Kidney (tissue), 14 donors: ENCODE measurements around the gene ZNF148. TPM values are rescaled to one million over a fixed set of nuclear protein-coding genes. Genes with fewer than 3 reads are reported as not detected.

Source experiments
- DNase-seq, 5 donors: peaks; one replicate each; pipeline ENCODE4 v3.0.0-alpha.2; 2013 to 2020
- FAIRE-seq: peaks from 2 replicates; lab custom pipeline; 2012; peaks lifted over from hg19 to GRCh38; lab: Jason Lieb, UNC
- H3K27ac ChIP-seq, 2 donors: one replicate each; pipeline ENCODE4 v1.7.0; 2013; ENCODE audit warnings: low read depth in 2 of 2, low read length in 2 of 2, inconsistent platforms in 1 of 2
- H3K27me3 ChIP-seq: one replicate; pipeline ENCODE4 v1.7.1; 2013; ENCODE audit warnings: low read length, inconsistent platforms; ENCODE audit not compliant: control insufficient read depth, insufficient read depth
- H3K36me3 ChIP-seq, 3 donors: one replicate each; pipeline versions ENCODE4 v1.7.0 to v1.7.1; 2013; ENCODE audit warnings: low read length in 3 of 3, control low read depth in 1 of 3, inconsistent platforms in 1 of 3; ENCODE audit not compliant: insufficient read depth in 3 of 3, control insufficient read depth in 2 of 3
- H3K4me1 ChIP-seq, 3 donors: one replicate each; pipeline versions ENCODE4 v1.7.0 to v1.7.1; 2013; ENCODE audit warnings: low read length in 3 of 3, inconsistent platforms in 1 of 3, low read depth in 1 of 3; ENCODE audit not compliant: control insufficient read depth in 2 of 3, insufficient read depth in 2 of 3
- H3K4me3 ChIP-seq, 3 donors: one replicate each; pipeline versions ENCODE4 v1.7.0 to v1.8.1; 2013; ENCODE audit warnings: low read length in 3 of 3, control low read depth in 1 of 3, inconsistent platforms in 1 of 3
- H3K9ac ChIP-seq, 3 donors: one replicate each; pipeline versions ENCODE4 v1.7.0 to v1.7.1; 2013; ENCODE audit warnings: low read length in 3 of 3, control low read depth in 1 of 3, inconsistent platforms in 1 of 3
- H3K9me3 ChIP-seq, 3 donors: one replicate each; pipeline versions ENCODE4 v1.7.0 to v1.7.1; 2013; ENCODE audit warnings: low read length in 3 of 3, control low read depth in 1 of 3, inconsistent platforms in 1 of 3; ENCODE audit not compliant: control insufficient read depth in 2 of 3, insufficient read depth in 1 of 3
- intact Hi-C: fragments of 100-400 bp; cut with DNase I; formaldehyde crosslinking; loops from one replicate; pipeline ENCODE4 v1.11.1; 2022
- polyA plus RNA-seq: library from polyadenylated mRNA; stranded (reverse); fragments of 350-450 nt; fragmentation: Illumina TruSeq; extraction: RNeasy Lipid Tissue Mini Kit (QIAGEN cat#74804); gene quantifications from one replicate; pipeline ENCODE4 v1.2.3, GENCODE V29; 2014; ENCODE audit warnings: low read depth, low replicate concordance; ENCODE audit not compliant: insufficient read depth
- total RNA-seq: library from RNA; stranded (reverse); fragmentation: NEBNext Ultra II Directional; extraction: Animal tissue kit (Norgen Biotek cat#: 25700); gene quantifications from one replicate; pipeline ENCODE4 v1.2.1, GENCODE V29; 2021
- TF ChIP-seq, protein P1 (sequence below): IDR thresholded peaks from 3 replicates; pipeline ENCODE4 v1.5.1; 2012; ENCODE audit warnings: mild to moderate bottlenecking, moderate library complexity, borderline replicate concordance; ENCODE audit not compliant: insufficient read depth; ENCODE audit errors: extremely low read depth
- donor health status: control.
- donor health status: control.
- donor health status: control.
- donor health status: control.
- donor health status: control.
- donor health status: DM: yes; HTN: yes; CAD: no.
- donor health status: Normal renal cell carcinoma (clear cell type).

Gene ZNF148
- total and polyA plus RNA-seq, 2 donors from 2014 or later: 5.4 to 74.4 TPM

DNA sequence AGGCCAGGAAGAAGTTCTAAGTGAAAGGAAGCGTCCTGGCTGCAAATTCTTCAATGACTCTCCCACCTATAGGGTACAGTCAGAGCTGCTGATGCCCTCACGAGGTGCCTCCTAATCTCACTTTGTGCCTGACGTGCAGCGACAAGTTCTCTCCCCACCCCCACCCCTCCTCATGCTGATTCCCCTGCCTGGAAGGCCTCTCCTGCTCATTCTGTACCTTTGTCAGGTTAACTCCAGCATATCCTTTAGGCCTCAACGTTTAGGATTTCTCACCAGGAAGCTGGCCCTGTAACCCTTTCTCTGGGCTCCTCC lies 187.6 kb downstream of the ZNF148 start:
- FAIRE-seq (no peak), DNase-seq (no peak)
- Histone ChIP-seq H3K4me1 (peaks cover 0 to 6% (median 5%) of the 10 kb centered on the region in 3 donors), H3K4me3 (no peak overlapping the region), H3K9me3 (no peaks in the 10 kb centered on the region), H3K27ac (no peak overlapping the region), H3K36me3 (no peaks in the 10 kb centered on the region), H3K9ac (no peak overlapping the region), H3K27me3 (no peaks in the 10 kb centered on the region)
- TF ChIP-seq, protein P1, sequence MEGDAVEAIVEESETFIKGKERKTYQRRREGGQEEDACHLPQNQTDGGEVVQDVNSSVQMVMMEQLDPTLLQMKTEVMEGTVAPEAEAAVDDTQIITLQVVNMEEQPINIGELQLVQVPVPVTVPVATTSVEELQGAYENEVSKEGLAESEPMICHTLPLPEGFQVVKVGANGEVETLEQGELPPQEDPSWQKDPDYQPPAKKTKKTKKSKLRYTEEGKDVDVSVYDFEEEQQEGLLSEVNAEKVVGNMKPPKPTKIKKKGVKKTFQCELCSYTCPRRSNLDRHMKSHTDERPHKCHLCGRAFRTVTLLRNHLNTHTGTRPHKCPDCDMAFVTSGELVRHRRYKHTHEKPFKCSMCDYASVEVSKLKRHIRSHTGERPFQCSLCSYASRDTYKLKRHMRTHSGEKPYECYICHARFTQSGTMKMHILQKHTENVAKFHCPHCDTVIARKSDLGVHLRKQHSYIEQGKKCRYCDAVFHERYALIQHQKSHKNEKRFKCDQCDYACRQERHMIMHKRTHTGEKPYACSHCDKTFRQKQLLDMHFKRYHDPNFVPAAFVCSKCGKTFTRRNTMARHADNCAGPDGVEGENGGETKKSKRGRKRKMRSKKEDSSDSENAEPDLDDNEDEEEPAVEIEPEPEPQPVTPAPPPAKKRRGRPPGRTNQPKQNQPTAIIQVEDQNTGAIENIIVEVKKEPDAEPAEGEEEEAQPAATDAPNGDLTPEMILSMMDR: no peak
- intact Hi-C loops: no loop called here

DNA sequence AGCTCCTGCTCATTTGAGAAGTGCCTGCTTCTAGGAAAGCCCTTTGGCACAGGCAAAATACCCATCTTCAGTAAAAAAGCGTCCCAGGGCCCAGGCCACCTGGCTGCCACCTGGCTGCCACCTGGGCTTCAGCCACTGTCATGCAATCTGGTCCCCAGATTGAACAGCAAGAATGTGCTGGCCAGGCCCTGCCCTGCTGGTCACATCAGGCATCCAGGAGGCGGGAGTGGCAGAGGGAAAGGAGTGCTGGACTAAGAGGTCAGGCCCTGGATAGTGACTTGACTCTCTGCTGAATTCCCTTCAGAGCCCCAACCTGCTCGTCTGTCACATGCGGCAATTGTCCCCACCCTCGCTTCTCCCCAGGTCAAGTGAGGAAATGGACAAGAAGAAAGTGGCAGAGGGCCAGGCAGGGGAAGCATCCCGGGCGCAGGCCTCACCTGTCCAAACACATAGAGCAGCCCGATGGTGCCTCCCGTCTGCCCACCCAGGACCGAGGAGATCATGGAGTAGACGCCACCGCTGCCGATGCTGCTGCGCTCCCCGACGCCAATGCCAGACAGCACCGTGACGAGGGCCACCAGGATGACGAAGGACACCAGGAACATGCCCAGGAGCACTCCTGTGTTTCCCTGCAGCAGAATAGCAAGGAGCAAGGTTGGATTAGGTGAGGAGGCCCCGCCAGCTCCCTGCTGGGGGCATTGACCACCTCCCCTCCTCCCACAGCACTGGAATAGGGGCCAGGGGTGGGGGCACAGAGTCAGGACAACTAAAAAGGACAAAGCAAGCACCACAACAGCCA lies 188.1 kb downstream of the ZNF148 start:
- DNase-seq: peak in 1 of 5 donors; percentile 73
- Histone ChIP-seq H3K4me1 (peaks cover 0 to 5% (median under 1%) of the 10 kb centered on the region in 3 donors), H3K4me3 (no peak overlapping the region), H3K9me3 (no peaks in the 10 kb centered on the region), H3K36me3 (no peaks in the 10 kb centered on the region), H3K9ac (no peak overlapping the region), H3K27ac (no peak overlapping the region), H3K27me3 (no peaks in the 10 kb centered on the region)
- intact Hi-C loops: no loop called here
- no peak for FAIRE-seq
- TF ChIP-seq, protein P1: no peak

DNA sequence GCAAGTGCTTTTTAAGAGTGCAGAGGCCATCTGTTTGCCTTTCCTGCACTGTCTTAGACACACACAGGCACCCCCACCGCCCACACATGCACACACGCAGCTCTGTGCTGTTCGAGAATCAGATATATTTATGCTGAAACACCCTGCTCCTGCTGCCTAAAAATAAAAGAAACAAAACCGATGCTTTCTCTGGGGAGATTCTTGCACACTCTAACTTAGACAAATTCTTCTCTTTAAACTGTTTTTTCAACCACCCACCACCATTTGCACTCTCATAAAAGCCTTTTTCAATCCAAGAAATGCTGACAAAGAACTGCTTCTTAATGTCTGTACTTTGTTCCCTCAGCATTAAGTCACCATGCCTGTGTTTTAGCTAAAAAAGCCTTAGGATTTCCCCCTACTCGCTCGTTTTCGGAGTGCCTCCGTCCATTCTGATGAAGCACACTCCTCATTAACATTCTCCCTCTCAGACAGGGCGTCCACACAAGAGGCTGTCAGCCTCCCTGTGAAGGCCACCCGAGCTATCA lies 188.8 kb downstream of the ZNF148 start:
- TF ChIP-seq, protein P1: no peak
- H3K27me3 ChIP-seq: no peaks in the 10 kb centered on the region
- no peaks in the 10 kb centered on the region for H3K36me3 ChIP-seq
- no peak overlapping the region for H3K4me3 ChIP-seq
- H3K9me3 ChIP-seq: no peaks in the 10 kb centered on the region
- DNase-seq (peak in 3 of 5 donors; percentile 55 to 70 (median 61)), FAIRE-seq (no peak)
- no peak overlapping the region for H3K27ac ChIP-seq
- H3K9ac ChIP-seq: no peak overlapping the region
- intact Hi-C loops: no loop called here
- H3K4me1 ChIP-seq: peaks cover 0 to 5% (median 0%) of the 10 kb centered on the region in 3 donors
